ENCODE measurements around the gene SLC6A2.
"Not testable (repeated sequence)": the region's sequence is repeated elsewhere in the genome, so short reads cannot be mapped to it uniquely, and the experiment has no call there.

The SLC6A2 gene

GRCh38 chr16:55737966-55738365, 82.2 kb downstream of the SLC6A2 start:
- DNase-seq (ENCODE audit: low read depth), result no peak
- no peak for TF ChIP-seq CTCF (IDR thresholded peaks at IDR 0.05; ENCODE audit: insufficient read depth, low read depth, low read length, missing control alignments)
- H3K4me3 ChIP-seq (ENCODE audit: low read length), result no peak overlapping the region

- DNase-seq (ENCODE audit: low read depth), result no peak
- no peak overlapping the region for H3K4me3 ChIP-seq (ENCODE audit: low read length)
- TF ChIP-seq CTCF (IDR thresholded peaks at IDR 0.05; ENCODE audit: insufficient read depth, low read depth, low read length, missing control alignments), result no peak
Observed at GRCh38 chr16:55746081-55746480, 90.3 kb downstream of the SLC6A2 start.

- H3K4me3 ChIP-seq (ENCODE audit: low read length), result no peak overlapping the region
- no peak for DNase-seq (ENCODE audit: low read depth)
- TF ChIP-seq CTCF (IDR thresholded peaks at IDR 0.05; ENCODE audit: insufficient read depth, low read depth, low read length, missing control alignments), result no peak
Observed at GRCh38 chr16:55747785-55748184, 92.0 kb downstream of the SLC6A2 start.

GRCh38 chr16:55752465-55753144, 96.8 kb downstream of the SLC6A2 start:
- DNase-seq (ENCODE audit: low read depth); H3K4me3 ChIP-seq (ENCODE audit: low read length): not testable (repeated sequence)

GRCh38 chr16:55753145-55753631, 97.4 kb downstream of the SLC6A2 start:
- not testable (repeated sequence) for H3K4me3 ChIP-seq (ENCODE audit: low read length); DNase-seq (ENCODE audit: low read depth)

Measured in epithelial cell of esophagus (primary cell).